Measurements from ENCODE around the gene MUS81.

- TF ChIP-seq CTCF (IDR thresholded peaks at IDR 0.05) (no peak), EZH2 (IDR thresholded peaks at IDR 0.05) (no peak), EZH2phosphoT487 (IDR thresholded peaks at IDR 0.05) (no peak)
Observed at GRCh38 chr11:65851811-65852507, 8.3 kb upstream of the MUS81 start.
